Right atrium auricular region (tissue), 2 donors: ENCODE data around the gene SGCA. TPM values are rescaled to one million over a fixed set of nuclear protein-coding genes. Genes with fewer than 3 reads are reported as not detected.

Experiments used
- DNase-seq: peaks from one replicate; pipeline ENCODE4 v3.0.0-alpha.2; 2019; ENCODE audit warnings: low spot score
- H3K27ac ChIP-seq, 2 donors: fragments of 200-600 bp; sonication (generic); 1 replicate in 1 of 2; 2 replicates in 1 of 2; pipeline ENCODE4 v1.5.1; 2016 to 2019
- H3K27me3 ChIP-seq, 2 donors: fragments of 200-600 bp; sonication (generic); one replicate each; pipeline versions ENCODE4 v1.5.1 to v1.6.0; 2017 to 2019
- H3K36me3 ChIP-seq: fragments of 200-600 bp; sonication (generic); one replicate; pipeline ENCODE4 v1.5.1; 2016
- H3K4me1 ChIP-seq, 2 donors: fragments of 200-600 bp; sonication (generic); one replicate each; pipeline versions ENCODE4 v1.5.1 to v1.6.0; 2017 to 2019
- H3K4me3 ChIP-seq, 2 donors: fragments of 200-600 bp; sonication (generic); 1 replicate in 1 of 2; 2 replicates in 1 of 2; pipeline ENCODE4 v1.5.1; 2017 to 2019; ENCODE audit warnings: mild to moderate bottlenecking in 1 of 2, moderate library complexity in 1 of 2
- H3K9me3 ChIP-seq, 2 donors: fragments of 200-600 bp; sonication (generic); one replicate each; pipeline ENCODE4 v1.5.1; 2019
- CTCF ChIP-seq, 2 donors: fragments of 200-600 bp; sonication (generic); IDR thresholded peaks; one replicate each; pipeline ENCODE4 v1.5.1; 2019; ENCODE audit warnings: antibody characterized with exemption in 2 of 2
- total RNA-seq, 2 donors: library from RNA; depleted of rRNA; stranded (reverse); fragments of >200 nt; gene quantifications; one replicate each; pipeline ENCODE4 v1.1.0, GENCODE V29; 2016

The SGCA gene
- total RNA-seq, 2 donors from 2014 or later, result 120 to 207 TPM

- Histone ChIP-seq H3K27me3 (no peaks in the 10 kb centered on the region), H3K9me3 (no peaks in the 10 kb centered on the region), H3K4me3 (no peak overlapping the region), H3K27ac (no peak overlapping the region), H3K4me1 (peaks cover 0 to 83% of the 10 kb centered on the region in 2 donors), H3K36me3 (peaks cover 54% of the 10 kb centered on the region)
- no peak for TF ChIP-seq CTCF (IDR thresholded peaks at IDR 0.05)
- DNase-seq, result no peak
Measured at GRCh38 chr17:50144355-50144754, 21.4 kb upstream of the SGCA start.

- DNase-seq, result no peak
- no peak overlapping the region for H3K4me3 ChIP-seq
- peaks cover 49% of the 10 kb centered on the region for H3K36me3 ChIP-seq
Measured at GRCh38 chr17:50144845-50145531, 20.8 kb upstream of the SGCA start.

GRCh38 chr17:50145532-50146229, 20.1 kb upstream of the SGCA start:
- Histone ChIP-seq H3K9me3 (no peaks in the 10 kb centered on the region), H3K27me3 (no peaks in the 10 kb centered on the region), H3K4me1 (peaks cover 0 to 78% of the 10 kb centered on the region in 2 donors), H3K4me3 (no peak overlapping the region), H3K36me3 (peaks cover 43% of the 10 kb centered on the region), H3K27ac (peak overlapping the region in 1 of 2 donors; percentile 95)
- no peak for TF ChIP-seq CTCF (IDR thresholded peaks at IDR 0.05)
- no peak for DNase-seq

More at GRCh38 chr17:50144845-50145531, 20.8 kb upstream of the SGCA start:
- no peak for TF ChIP-seq CTCF (IDR thresholded peaks at IDR 0.05)
- Histone ChIP-seq H3K27me3 (no peaks in the 10 kb centered on the region), H3K4me1 (peaks cover 0 to 85% of the 10 kb centered on the region in 2 donors), H3K9me3 (no peaks in the 10 kb centered on the region), H3K27ac (peak overlapping the region in 1 of 2 donors; percentile 95)

- H3K36me3 ChIP-seq, result peaks cover 36% of the 10 kb centered on the region
- no peak for DNase-seq
- H3K27ac ChIP-seq, result peak overlapping the region; percentile 94 to 95
- peaks cover 0 to 74% of the 10 kb centered on the region in 2 donors for H3K4me1 ChIP-seq
- peak overlapping the region in 1 of 2 donors; percentile 87 for H3K4me3 ChIP-seq
- TF ChIP-seq CTCF (IDR thresholded peaks at IDR 0.05), result peak in 1 of 2 donors; percentile 21
- no peaks in the 10 kb centered on the region for H3K9me3 ChIP-seq
- H3K27me3 ChIP-seq, result no peaks in the 10 kb centered on the region
Measured at GRCh38 chr17:50146230-50146926, 19.4 kb upstream of the SGCA start.

GRCh38 chr17:50146927-50147665, 18.7 kb upstream of the SGCA start:
- no peak for TF ChIP-seq CTCF (IDR thresholded peaks at IDR 0.05)
- no peak for DNase-seq
- peaks cover 0 to 74% of the 10 kb centered on the region in 2 donors for H3K4me1 ChIP-seq
- peak overlapping the region; percentile 94 to 95 for H3K27ac ChIP-seq
- no peaks in the 10 kb centered on the region for H3K27me3 ChIP-seq
- H3K4me3 ChIP-seq, result peak overlapping the region; percentile 78 to 87
- H3K9me3 ChIP-seq, result no peaks in the 10 kb centered on the region
- H3K36me3 ChIP-seq, result peaks cover 30% of the 10 kb centered on the region
